SK-N-MC (cell line): ENCODE results near the gene RANBP3.

ENCODE experiments used
- EZH2 ChIP-seq: fragments of 200-600 bp; sonication (generic); IDR thresholded peaks from one replicate; pipeline ENCODE4 v1.6.1; 2017; ENCODE audit warnings: antibody characterized with exemption
- POLR2AphosphoS5 ChIP-seq: IDR thresholded peaks from 2 replicates; pipeline ENCODE4 v1.6.1; 2012; ENCODE audit warnings: mild to moderate bottlenecking, low read depth, low read length, borderline replicate concordance

DNA sequence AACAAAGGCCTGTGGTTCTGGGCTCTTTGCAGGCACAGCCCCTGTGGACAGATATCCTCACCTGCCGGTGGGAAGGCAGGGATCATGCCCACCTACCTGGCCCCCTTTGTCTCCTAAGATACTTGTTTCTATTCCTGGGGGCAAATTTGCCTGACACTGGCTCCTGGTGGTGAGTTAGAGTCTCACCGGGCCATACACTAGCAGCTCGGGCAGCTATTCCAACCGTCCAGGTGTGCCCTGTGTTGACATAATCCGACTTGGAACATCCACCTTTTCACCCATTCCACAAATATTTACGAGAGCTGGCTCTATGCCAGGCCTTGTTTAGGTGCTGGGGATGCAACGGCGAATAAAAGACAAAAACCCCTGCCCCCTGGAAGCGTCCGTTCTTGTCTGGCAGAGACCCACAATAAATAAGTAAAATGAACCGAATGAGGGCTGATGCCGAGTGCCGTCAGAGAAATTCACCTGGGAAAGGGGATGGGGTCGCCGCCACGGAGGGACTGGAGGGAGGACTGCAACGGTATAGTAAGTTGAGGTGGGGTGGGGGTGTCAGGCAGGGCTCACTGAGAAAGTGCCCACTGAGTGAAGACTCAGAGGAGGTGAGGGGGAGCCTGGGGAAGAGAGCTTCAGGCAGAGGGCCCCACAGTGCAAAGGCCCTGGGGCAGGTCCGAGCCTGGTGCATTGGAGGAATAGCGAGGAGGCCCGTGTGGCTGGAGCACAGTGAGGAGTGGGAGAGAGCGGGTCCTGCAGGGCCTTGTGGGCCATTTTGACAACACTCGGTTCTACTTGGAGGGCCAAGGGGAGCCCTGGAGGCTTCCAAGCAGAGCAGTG is 43.2 kb upstream of the RANBP3 start:
- TF ChIP-seq EZH2 (no peak), POLR2AphosphoS5 (no peak)
